Panc1 (cell line): Measurements from ENCODE around the gene MFAP5.

Source experiments
- CTCF ChIP-seq: fragments of 450-650 bp; IDR thresholded peaks from 2 replicates; pipeline ENCODE4 v1.5.1; 2017; ENCODE audit warnings: mild to moderate bottlenecking
- POLR2AphosphoS5 ChIP-seq: IDR thresholded peaks from 2 replicates; pipeline ENCODE4 v1.6.1; 2012; ENCODE audit warnings: mild to moderate bottlenecking, low read depth, low read length, moderate library complexity
- REST ChIP-seq, 2 experiments: IDR thresholded peaks; 2 replicates each; pipeline ENCODE4 v1.6.1; 2011 to 2012; ENCODE audit warnings: low read depth in 2 of 2, control low read depth in 1 of 2, low read length in 1 of 2, mild to moderate bottlenecking in 1 of 2, moderate library complexity in 1 of 2; ENCODE audit not compliant: insufficient read depth in 1 of 2
- SIN3A ChIP-seq: IDR thresholded peaks from 2 replicates; pipeline ENCODE4 v1.6.1; 2012; ENCODE audit warnings: low read depth, mild to moderate bottlenecking, low read length, moderate library complexity, borderline replicate concordance; ENCODE audit not compliant: insufficient read depth

GRCh38 chr12:8698132-8698851 lies 35.7 kb upstream of the MFAP5 start:
- no peak for TF ChIP-seq CTCF
- no peak for TF ChIP-seq POLR2AphosphoS5
- TF ChIP-seq REST (IDR thresholded peaks at IDR 0.05; ENCODE audit: insufficient read depth in 1 of 2, low read depth in 2 of 2, low read length in 1 of 2) = no peak
- TF ChIP-seq SIN3A = 0 out of 2 replicates have a peak, but pooled peaks have one; percentile 40
